Activated CD4-positive, alpha-beta T cell treated with anti-CD3 and anti-CD28 coated beads, Interleukin-10, Interleukin-2, amounts not matched to agents 100 ng/mL and 50 ng/mL, durations not matched to agents 16 hours and 8 hours (primary cell): Measurements from ENCODE around the gene TEKT4.
"Not testable (repeated sequence)": the region's sequence is repeated elsewhere in the genome, so short reads cannot be mapped to it uniquely, and the experiment has no call there.

Source experiments
- DNase-seq: peaks from one replicate; pipeline ENCODE4 v3.0.0-alpha.2; 2020

The TEKT4 gene

GRCh38 chr2:94871226-94872087, at the start of gene TEKT4:
Gene TEKT4 (plus strand): TSS chr2:94871430. CDS start chr2:94871580, 150 bp downstream.
- DNase-seq = no peak

- peak; percentile 44 for DNase-seq
Observed at GRCh38 chr2:94839224-94839623, 32.0 kb upstream of the TEKT4 start.

- DNase-seq = not testable (repeated sequence)
Observed at GRCh38 chr2:94856856-94857255, 14.4 kb upstream of the TEKT4 start.

GRCh38 chr2:94857367-94858162, 13.7 kb upstream of the TEKT4 start:
- DNase-seq = peak; percentile 36

- DNase-seq = not testable (repeated sequence)
Observed at GRCh38 chr2:94858163-94858888, 12.9 kb upstream of the TEKT4 start.

GRCh38 chr2:94861308-94862152, 9.7 kb upstream of the TEKT4 start:
- no peak for DNase-seq

- not testable (repeated sequence) for DNase-seq
Observed at GRCh38 chr2:94862903-94863302, 8.3 kb upstream of the TEKT4 start.

GRCh38 chr2:94869131-94869530, 2.1 kb upstream of the TEKT4 start:
- DNase-seq = no peak

GRCh38 chr2:94869552-94870439, 1.4 kb upstream of the TEKT4 start:
- no peak for DNase-seq

GRCh38 chr2:94870440-94871225, 597 bp upstream of the TEKT4 start:
- peak; percentile 52 for DNase-seq

GRCh38 chr2:94872088-94872618, 923 bp downstream of the TEKT4 start:
- no peak for DNase-seq

GRCh38 chr2:94872676-94873361, 1.6 kb downstream of the TEKT4 start:
- no peak for DNase-seq

- DNase-seq = no peak
Observed at GRCh38 chr2:94873362-94874276, 2.4 kb downstream of the TEKT4 start.

GRCh38 chr2:94874277-94874997, 3.2 kb downstream of the TEKT4 start:
- peak; percentile 74 for DNase-seq

- DNase-seq = no peak
Observed at GRCh38 chr2:94875064-94875819, 4.0 kb downstream of the TEKT4 start.

GRCh38 chr2:94875820-94876522, 4.7 kb downstream of the TEKT4 start:
- DNase-seq = no peak
